ENCODE data around the gene TAF1L.
"Not testable (repeated sequence)": the region's sequence is repeated elsewhere in the genome, so short reads cannot be mapped to it uniquely, and the experiment has no call there.

The TAF1L gene

DNA sequence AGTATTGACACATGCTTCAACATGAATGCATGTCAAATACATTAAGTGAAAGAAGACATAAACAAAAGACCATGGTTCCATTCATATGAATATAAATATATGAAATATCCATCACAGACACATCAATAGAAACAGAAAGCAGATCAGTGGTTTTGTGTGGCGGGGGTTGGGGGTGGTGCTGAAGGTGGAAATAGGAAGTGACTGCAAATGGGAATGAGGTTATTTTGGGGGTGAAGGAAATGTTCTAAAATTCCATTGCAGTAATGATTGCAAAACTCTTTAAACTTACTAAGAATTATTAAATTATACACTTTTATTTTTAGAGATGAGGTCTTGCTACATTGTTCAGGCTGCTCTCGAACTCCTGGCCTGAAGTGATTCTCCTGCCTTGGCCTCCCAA lies 28.7 kb downstream of the TAF1L start:
- no peak overlapping the region for H3K27ac Mint-ChIP-seq
- no peaks in the 10 kb centered on the region for H3K27me3 Mint-ChIP-seq (ENCODE audit: low read depth)
- no peak for DNase-seq (ENCODE audit: low spot score)
- no peaks in the 10 kb centered on the region for H3K36me3 Mint-ChIP-seq (ENCODE audit: low read depth)
- no peak overlapping the region for H3K4me3 Mint-ChIP-seq
- H3K4me1 Mint-ChIP-seq (ENCODE audit: low read depth) = peaks cover 2% of the 10 kb centered on the region
- H3K9me3 Mint-ChIP-seq = no peaks in the 10 kb centered on the region

DNA sequence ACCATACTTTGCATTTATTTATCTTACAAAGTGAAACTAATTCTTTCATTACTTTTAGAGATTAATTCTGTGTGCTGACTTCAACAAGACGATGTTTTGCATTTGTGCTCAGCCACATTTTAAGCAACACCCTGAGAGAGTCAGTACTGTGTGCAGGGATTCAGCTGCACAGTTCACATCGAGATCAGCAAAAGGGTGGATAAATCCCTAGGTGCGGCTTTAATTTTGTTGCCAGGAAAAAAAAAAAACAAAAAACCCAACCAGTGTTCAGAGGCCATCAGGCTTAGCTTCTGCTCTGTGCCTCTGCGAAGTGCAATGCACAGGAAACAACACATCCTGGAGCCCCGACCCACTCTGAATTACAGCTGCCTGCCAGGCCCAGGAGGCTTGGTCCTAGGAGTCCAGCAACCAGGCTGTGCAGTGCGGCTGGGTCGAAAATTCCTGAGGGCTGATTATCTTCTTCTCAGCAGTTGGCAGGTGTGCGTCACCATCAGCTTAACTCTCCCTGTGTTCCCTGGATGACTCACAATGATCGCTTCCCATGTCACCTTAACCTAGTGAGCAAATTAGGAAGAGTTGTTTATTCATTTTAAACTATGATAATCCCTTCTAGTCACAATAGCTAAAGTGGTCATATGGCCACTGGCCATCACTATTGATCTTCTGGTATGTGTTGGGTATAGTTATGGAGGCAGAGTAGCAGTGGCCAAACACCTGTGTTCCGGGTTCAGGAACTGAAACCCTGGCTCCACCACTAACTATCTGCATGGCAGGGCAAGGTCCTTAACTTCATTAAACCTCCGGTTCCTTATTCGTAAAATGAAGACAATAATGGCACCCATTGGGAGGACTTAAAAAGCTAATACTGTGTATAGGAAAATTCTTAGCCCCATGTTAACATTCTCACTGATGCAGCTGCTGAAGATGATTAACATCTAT lies 31.3 kb downstream of the TAF1L start:
- no peaks in the 10 kb centered on the region for H3K9me3 Mint-ChIP-seq
- H3K27me3 Mint-ChIP-seq (ENCODE audit: low read depth) = peaks cover 8% of the 10 kb centered on the region
- no peak overlapping the region for H3K4me3 Mint-ChIP-seq
- DNase-seq (ENCODE audit: low spot score) = no peak
- no peak overlapping the region for H3K27ac Mint-ChIP-seq
- H3K36me3 Mint-ChIP-seq (ENCODE audit: low read depth) = no peaks in the 10 kb centered on the region
- peaks cover 2% of the 10 kb centered on the region for H3K4me1 Mint-ChIP-seq (ENCODE audit: low read depth)

DNA sequence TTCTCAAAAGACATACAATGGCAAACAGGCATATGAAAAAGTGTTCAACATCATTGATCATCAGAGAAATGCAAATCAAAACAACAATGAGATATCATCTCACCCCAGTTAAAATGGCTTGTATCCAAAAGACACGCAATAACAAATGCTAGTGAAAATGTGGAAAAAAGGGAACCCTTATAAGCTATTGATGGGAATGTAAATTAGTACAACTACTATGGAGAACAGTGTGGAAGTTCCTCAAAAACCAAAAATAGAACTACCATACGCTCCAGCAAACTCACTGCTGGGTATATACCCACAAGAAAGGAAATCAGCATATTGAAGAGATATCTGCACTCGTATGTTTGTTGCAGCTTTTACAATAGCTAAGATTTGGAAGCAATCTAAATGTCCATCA lies 36.4 kb downstream of the TAF1L start:
- H3K4me1 Mint-ChIP-seq (ENCODE audit: low read depth); H3K36me3 Mint-ChIP-seq (ENCODE audit: low read depth); H3K9me3 Mint-ChIP-seq; DNase-seq (ENCODE audit: low spot score); H3K27ac Mint-ChIP-seq; H3K4me3 Mint-ChIP-seq; H3K27me3 Mint-ChIP-seq (ENCODE audit: low read depth): not testable (repeated sequence)

DNA sequence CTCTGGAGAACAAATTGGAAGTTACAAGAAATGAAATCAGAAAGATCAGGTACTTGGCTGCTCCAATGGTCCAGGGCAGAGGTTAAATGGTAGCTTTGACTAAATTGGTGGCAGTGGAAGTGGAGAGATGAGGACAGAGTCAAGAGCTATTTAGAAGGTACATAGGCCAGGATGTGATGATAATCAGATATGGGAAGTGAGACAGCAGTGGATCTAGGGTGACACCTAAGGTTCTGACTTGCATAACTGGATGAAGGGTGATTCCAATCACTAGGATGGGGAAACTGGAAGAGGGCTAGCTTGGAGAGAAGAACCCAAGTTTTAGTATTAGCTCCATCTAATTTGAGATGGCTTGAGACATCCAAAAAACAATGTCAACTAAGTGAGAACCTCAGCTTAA lies 38.5 kb downstream of the TAF1L start:
- no peak overlapping the region for H3K4me3 Mint-ChIP-seq
- H3K36me3 Mint-ChIP-seq (ENCODE audit: low read depth) = no peaks in the 10 kb centered on the region
- peaks cover 10% of the 10 kb centered on the region for H3K27me3 Mint-ChIP-seq (ENCODE audit: low read depth)
- no peak overlapping the region for H3K27ac Mint-ChIP-seq
- DNase-seq (ENCODE audit: low spot score) = no peak
- H3K9me3 Mint-ChIP-seq = no peaks in the 10 kb centered on the region
- H3K4me1 Mint-ChIP-seq (ENCODE audit: low read depth) = peaks cover 4% of the 10 kb centered on the region

DNA sequence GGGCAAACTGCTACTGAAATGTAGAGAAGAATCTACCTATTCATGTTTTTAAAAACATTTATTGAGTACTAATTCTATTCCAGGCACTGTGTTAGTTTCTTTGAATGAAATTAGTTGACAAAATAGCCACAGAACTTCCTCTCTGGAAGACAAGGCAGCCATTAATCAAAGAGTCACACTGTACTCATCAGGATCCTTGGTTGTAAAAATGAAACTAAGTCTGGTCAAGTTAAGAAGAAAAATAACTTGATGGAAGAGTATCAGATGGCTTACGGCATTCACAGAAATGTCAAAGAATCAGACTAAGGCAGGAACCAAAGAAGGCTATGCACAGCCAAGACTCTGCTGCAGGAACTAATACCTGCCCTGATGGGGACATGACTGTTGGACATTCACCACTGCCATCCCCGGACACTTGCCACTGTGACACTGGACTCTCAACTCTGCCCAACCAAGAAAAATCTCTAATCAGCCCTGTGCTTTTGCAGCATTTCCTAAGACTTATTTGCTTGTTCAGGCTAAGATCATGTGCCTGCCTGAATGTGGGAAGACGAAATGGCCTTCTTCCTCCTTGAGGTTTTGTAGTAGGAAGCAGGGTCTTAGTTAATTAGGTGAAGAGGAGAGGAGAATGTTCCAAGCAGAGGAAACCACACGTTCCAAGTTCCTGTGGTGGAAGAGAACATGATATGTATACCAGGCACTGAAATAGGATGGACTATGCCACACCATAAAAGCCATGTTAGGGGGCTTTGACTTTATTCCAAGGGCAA lies 39.2 kb downstream of the TAF1L start:
- Mint-ChIP-seq H3K4me3 (no peak overlapping the region), H3K27ac (no peak overlapping the region), H3K4me1 (ENCODE audit: low read depth) (peaks cover 4% of the 10 kb centered on the region), H3K36me3 (ENCODE audit: low read depth) (no peaks in the 10 kb centered on the region), H3K9me3 (no peaks in the 10 kb centered on the region), H3K27me3 (ENCODE audit: low read depth) (peaks cover 13% of the 10 kb centered on the region)
- no peak for DNase-seq (ENCODE audit: low spot score)

DNA sequence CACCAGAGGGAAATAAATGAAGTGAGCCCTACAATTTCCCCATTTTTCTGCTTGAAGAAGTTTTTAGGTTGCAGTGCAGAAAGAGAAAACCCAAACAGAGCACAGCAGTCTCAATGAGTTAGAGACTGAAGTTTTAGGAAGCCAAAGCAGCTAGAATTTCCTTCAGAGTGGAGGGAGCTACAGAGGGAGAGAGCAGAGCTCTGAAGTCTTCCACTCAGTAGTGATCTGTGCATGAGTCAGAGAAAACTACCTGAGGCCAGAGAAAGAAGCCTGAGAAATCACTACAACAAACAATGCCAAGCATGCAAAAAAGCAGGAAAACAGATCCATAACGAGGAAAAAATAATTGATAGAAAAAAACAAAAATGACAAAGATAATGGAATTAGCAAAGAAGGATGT lies 44.6 kb downstream of the TAF1L start:
- Mint-ChIP-seq H3K9me3 (no peaks in the 10 kb centered on the region), H3K27ac (no peak overlapping the region), H3K36me3 (ENCODE audit: low read depth) (no peaks in the 10 kb centered on the region), H3K27me3 (ENCODE audit: low read depth) (peaks cover 18% of the 10 kb centered on the region), H3K4me1 (ENCODE audit: low read depth) (peaks cover 2% of the 10 kb centered on the region), H3K4me3 (no peak overlapping the region)
- no peak for DNase-seq (ENCODE audit: low spot score)

DNA sequence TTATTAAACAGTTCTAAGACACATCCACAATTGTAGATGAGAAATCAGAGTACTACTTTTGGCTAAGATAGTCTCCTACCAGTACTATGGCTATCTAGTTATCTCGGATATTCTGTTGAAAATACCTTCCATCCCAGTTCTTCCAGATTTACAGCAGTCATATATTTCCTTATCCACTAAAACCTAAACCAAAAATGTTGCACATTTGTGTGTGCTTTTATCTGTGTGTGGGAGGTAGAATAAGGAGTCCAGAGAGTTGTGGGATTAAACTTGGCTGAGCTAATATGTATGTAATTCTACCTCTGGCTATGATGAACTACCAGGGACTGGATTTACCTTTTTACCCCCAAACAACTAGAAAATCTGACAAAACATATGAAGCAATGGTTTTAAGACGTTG lies 45.0 kb downstream of the TAF1L start:
- DNase-seq (ENCODE audit: low spot score) = no peak
- no peak overlapping the region for H3K4me3 Mint-ChIP-seq
- H3K9me3 Mint-ChIP-seq = no peaks in the 10 kb centered on the region
- no peaks in the 10 kb centered on the region for H3K36me3 Mint-ChIP-seq (ENCODE audit: low read depth)
- H3K27ac Mint-ChIP-seq = no peak overlapping the region
- no peaks in the 10 kb centered on the region for H3K4me1 Mint-ChIP-seq (ENCODE audit: low read depth)
- peaks cover 22% of the 10 kb centered on the region for H3K27me3 Mint-ChIP-seq (ENCODE audit: low read depth)

DNA sequence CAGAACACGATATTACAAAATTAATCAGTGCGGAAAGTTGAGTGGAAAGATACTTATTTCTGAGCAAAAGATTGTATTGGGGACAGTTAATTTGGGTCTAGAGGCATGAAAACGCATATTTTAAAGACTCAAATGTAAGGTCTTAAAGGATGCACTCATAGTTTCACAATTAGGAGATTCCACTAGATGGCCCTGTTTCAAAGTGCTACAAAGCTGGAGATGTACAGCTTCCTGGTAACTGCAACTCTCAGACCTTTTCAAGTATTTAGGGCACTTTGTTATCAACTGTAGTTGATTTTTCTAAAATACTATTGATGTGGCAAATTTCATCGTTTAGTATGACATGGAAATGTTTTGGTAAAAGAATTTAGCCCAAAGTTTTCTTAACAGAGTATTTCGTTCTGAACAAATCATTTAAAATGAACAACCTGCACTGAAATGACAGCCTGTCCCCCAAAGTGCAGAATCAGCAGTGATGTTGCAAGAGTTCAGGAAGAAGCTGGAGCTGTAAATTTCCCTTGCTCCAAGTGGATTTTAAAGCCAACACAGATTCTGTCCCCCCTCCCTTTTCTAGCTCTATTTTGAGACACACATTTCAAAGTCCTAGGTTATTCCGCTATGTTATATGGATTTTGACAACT lies 46.3 kb downstream of the TAF1L start:
- no peak for DNase-seq (ENCODE audit: low spot score)
- no peaks in the 10 kb centered on the region for H3K9me3 Mint-ChIP-seq
- H3K27me3 Mint-ChIP-seq (ENCODE audit: low read depth) = peaks cover 27% of the 10 kb centered on the region
- no peak overlapping the region for H3K27ac Mint-ChIP-seq
- no peaks in the 10 kb centered on the region for H3K4me1 Mint-ChIP-seq (ENCODE audit: low read depth)
- H3K4me3 Mint-ChIP-seq = no peak overlapping the region
- H3K36me3 Mint-ChIP-seq (ENCODE audit: low read depth) = no peaks in the 10 kb centered on the region

DNA sequence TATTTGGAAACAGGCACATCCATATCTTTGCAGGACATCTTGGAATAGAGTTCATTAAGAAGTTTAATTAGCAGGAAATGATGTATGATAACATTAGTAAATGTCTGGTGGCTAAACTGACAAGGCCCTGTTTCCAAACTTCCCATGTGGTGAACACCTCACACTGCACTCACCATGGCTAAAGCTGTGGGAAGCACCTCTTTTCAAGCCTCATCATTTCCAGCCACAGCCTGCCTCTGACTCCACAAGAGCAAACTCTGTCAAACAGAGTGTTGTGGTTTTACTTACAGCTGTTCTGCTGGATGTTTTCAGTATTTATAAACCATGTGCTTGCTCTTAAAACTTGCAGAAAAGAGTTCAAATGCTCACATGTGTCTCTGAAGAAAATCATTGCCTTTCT lies 47.6 kb downstream of the TAF1L start:
- Mint-ChIP-seq H3K27me3 (ENCODE audit: low read depth) (peaks cover 27% of the 10 kb centered on the region), H3K9me3 (no peaks in the 10 kb centered on the region), H3K36me3 (ENCODE audit: low read depth) (no peaks in the 10 kb centered on the region), H3K4me1 (ENCODE audit: low read depth) (no peaks in the 10 kb centered on the region), H3K4me3 (no peak overlapping the region), H3K27ac (no peak overlapping the region)
- DNase-seq (ENCODE audit: low spot score) = no peak

DNA sequence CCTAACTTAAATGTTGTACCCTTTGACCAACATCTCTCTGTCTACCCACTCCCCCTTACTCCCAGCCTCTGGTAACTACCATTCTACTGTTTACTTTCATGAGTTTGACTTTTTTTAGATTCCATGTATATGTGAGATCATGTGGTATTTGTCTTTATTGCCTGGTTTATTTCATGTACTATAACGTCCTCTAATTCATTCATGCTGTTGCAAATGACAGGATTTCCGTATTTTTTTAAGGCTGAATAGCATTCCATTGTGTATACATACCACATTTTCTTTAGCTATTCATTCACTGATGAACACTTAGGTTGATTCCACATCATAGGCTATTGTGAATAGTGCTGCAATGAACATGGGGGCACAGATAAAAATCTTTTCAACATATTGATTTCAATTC lies 50.7 kb downstream of the TAF1L start:
- H3K27ac Mint-ChIP-seq = no peak overlapping the region
- H3K36me3 Mint-ChIP-seq (ENCODE audit: low read depth) = no peaks in the 10 kb centered on the region
- H3K27me3 Mint-ChIP-seq (ENCODE audit: low read depth) = peaks cover 26% of the 10 kb centered on the region
- H3K4me3 Mint-ChIP-seq = no peak overlapping the region
- no peak for DNase-seq (ENCODE audit: low spot score)
- peaks cover 4% of the 10 kb centered on the region for H3K4me1 Mint-ChIP-seq (ENCODE audit: low read depth)
- H3K9me3 Mint-ChIP-seq = no peaks in the 10 kb centered on the region

DNA sequence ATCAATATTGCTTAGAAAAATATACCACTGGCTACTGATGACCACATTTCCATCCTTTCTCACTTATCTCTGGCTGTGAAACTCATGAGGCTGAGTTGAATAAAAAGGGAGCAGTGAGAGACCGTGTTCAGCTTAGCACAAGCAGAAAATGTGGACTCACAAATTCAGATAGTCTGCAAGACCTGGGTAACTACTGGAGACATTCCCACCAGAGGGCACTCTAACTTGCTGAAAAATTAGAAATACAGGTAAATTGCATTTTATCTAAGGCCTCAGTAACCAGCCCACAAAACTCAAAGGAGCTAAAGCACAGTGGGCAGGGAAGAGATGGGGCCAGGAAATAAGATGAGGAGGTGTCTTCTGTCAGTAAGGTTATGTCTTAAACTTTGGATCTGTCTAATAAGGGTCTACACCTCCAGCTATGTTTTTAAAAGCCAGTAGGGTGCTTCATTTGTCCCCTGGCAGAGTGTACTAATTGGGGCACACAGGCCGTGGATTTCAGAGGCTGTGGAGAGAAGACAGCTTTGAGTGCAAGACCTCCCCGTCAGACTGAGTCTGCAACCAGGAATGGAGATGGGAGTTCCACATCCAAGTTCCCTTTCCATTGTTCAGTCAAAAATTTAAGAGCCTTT lies 53.8 kb downstream of the TAF1L start:
- DNase-seq (ENCODE audit: low spot score) = no peak
- H3K36me3 Mint-ChIP-seq (ENCODE audit: low read depth) = no peaks in the 10 kb centered on the region
- H3K9me3 Mint-ChIP-seq = no peaks in the 10 kb centered on the region
- H3K27me3 Mint-ChIP-seq (ENCODE audit: low read depth) = peaks cover 31% of the 10 kb centered on the region
- no peak overlapping the region for H3K4me3 Mint-ChIP-seq
- H3K27ac Mint-ChIP-seq = no peak overlapping the region
- H3K4me1 Mint-ChIP-seq (ENCODE audit: low read depth) = peaks cover 7% of the 10 kb centered on the region

DNA sequence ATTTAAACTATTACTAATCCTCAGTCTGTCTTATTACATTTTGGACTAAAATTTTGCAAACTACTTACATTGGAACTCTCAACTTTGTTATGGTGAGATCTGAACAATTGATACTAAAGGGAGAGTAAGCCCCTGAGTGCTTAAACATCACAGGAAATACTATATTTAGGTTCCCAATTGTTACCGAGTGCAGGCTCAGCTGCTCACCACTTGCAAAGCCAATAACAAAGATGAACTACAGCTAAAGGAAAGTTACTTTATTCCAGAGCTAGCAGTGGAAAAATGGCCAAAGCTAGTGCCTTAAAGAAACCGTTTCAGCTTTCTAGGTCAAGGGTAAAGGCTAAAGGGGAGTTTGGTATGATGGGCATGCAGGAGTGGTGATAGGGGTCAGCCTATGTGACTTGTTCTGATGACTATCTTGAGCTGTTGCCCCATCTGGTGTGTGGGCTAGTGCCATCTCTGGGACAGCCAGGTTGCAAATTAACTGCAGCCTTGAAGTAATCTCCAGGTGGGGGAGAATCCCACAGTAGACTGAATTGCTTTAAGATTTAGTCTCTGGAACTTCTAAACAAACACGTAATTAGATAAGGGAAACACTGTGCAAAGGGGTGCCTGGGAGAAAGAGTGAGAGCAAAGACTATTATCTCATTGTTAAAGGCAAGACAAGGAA lies 54.7 kb downstream of the TAF1L start:
- H3K9me3 Mint-ChIP-seq = no peaks in the 10 kb centered on the region
- peaks cover 7% of the 10 kb centered on the region for H3K4me1 Mint-ChIP-seq (ENCODE audit: low read depth)
- DNase-seq (ENCODE audit: low spot score) = no peak
- no peak overlapping the region for H3K4me3 Mint-ChIP-seq
- peaks cover 27% of the 10 kb centered on the region for H3K27me3 Mint-ChIP-seq (ENCODE audit: low read depth)
- H3K36me3 Mint-ChIP-seq (ENCODE audit: low read depth) = no peaks in the 10 kb centered on the region
- H3K27ac Mint-ChIP-seq = no peak overlapping the region

DNA sequence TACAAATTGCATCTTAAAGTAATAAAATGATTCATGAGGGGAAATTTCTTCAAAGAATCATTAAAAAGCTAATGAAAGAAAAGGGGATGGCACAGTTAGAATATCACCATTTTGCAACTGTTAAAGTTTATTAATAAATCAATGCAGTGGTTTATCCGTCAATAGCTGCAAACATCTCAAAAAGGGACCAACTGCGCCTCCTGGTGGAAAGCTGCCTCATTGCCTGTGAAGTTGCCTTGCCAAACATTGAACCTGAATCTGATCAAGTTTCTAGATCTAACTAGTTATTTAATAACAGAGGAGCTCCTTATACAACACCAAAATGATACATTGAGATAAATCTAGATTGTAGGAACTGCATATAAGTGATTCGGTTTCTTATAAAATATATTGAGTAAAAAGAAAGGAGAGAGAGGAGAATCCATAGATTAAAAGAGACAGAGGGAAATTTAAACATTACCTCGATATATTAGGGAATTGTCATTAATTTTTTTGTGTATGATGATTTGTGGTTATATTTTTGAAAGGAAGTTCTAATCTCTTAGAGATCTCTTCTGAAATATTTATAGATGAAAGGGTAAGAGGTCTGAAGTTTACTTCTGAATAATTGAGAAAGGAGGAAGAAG lies 55.6 kb downstream of the TAF1L start:
- peak; percentile 57 for DNase-seq (ENCODE audit: low spot score)
- H3K27me3 Mint-ChIP-seq (ENCODE audit: low read depth) = peaks cover 22% of the 10 kb centered on the region
- H3K36me3 Mint-ChIP-seq (ENCODE audit: low read depth) = no peaks in the 10 kb centered on the region
- no peaks in the 10 kb centered on the region for H3K9me3 Mint-ChIP-seq
- H3K4me1 Mint-ChIP-seq (ENCODE audit: low read depth) = peaks cover 7% of the 10 kb centered on the region
- H3K27ac Mint-ChIP-seq = no peak overlapping the region
- no peak overlapping the region for H3K4me3 Mint-ChIP-seq
